IPS-18c (cell line): ENCODE results near the gene COL20A1.

Experiments
- H3K4me3 ChIP-seq: 2 replicates; pipeline ENCODE4 v1.7.0; 2013; ENCODE audit warnings: low read depth, mild to moderate bottlenecking, low read length, moderate library complexity; ENCODE audit not compliant: insufficient read depth
- H3K9me3 ChIP-seq: one replicate; pipeline ENCODE4 v1.6.1; 2013; ENCODE audit warnings: mild to moderate bottlenecking, low read length, moderate library complexity; ENCODE audit not compliant: control insufficient read depth, insufficient read depth

The COL20A1 gene

DNA sequence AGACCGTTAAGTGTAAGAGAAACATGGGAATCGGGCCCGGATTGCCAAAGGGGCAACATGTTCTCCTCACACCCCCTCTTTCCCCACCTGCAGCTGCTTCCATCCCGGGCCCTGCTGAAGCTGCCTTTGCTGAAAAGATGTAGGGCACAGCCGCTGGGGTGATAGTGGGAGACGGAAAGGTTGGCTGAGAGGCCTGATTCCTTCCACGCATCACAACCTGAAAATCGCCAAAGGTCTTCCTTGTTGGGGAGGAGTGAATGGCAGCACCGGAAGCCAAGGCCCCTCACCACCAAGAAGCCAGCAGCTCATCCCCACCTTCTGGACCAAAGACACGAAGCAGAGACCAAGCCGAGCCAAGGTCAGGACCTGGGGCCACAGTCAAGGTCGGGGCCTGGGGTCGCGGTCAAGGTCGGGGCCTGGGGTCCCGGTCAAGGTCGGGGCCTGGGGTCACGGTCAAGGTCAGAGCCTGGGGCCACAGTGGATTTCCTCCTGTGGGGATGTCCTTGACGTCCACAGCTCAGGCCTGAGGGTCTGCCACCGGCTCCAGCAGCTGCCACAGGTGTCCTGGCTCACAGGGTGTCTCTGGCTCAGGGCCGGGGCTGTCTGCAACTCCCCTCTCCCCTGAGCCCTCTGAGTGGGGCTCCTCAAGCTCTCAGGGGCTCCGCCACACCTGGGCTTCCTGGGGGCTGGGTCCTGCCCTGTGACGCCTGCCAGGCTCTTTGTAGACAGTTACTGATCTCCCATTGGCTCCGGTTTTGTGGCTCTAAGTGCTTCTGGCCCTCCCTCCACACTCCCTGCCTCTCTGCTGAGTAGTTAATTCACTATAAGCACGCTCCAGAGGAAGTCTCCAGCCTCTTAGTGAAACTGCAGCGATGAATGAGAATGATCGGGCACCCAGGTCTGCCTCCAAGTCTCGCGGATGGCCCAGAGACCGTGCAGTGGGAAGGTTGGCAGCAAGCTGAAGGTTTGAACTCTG lies 73.7 kb downstream of the COL20A1 start:
- Histone ChIP-seq H3K4me3 (no peak overlapping the region), H3K9me3 (no peaks in the 10 kb centered on the region)

DNA sequence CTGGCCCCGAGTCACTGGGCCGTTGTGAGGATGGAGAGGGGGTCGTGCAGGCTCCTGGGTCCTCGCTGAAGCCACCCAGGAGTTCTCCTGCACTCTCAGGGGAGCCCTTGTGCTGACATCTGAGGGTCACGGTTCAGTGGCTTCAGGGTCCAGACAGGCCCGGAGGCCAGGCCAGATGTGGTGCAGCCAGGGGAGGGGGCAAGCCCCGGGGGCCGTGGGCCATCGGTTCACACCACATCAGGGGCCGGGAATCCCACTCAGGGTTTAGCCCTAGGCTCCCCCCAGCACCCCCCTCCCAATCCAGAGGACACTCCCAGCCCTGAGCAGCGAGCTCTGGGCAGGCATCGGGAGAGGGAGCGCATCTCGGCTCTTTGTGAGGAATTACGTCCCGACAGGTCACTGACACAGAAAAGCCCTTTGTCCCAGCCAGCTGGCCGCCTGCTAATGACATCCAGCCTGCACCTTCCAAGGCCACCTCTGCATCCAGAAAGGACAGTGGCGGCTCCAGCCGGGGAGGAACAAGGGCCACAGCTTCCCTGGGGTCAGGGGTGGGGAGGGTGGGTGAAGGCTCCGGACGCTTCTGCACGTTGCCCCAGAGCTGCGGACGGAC lies 74.6 kb downstream of the COL20A1 start:
- Histone ChIP-seq H3K9me3 (no peaks in the 10 kb centered on the region), H3K4me3 (no peak overlapping the region)

DNA sequence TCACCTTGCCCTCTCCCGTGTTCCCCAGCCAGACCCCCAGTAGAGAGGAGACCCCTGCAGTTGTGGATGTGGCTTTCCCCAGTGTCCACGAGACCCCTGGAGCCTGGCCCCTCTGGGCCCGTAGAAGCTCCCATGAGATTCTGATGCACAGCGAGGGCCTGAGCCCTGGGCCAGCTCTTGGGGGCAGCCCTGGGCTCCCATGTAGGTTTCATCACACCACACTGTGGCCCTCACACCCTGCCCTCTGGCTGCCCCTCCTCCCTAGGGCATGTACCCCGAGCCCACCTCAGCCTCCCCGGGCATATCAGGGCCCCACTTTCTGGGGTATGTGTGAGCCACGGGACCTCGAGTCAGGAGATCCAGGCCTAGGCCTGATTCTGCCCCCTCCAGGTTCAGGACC lies 75.2 kb downstream of the COL20A1 start:
- no peak overlapping the region for H3K4me3 ChIP-seq
- H3K9me3 ChIP-seq: no peaks in the 10 kb centered on the region

DNA sequence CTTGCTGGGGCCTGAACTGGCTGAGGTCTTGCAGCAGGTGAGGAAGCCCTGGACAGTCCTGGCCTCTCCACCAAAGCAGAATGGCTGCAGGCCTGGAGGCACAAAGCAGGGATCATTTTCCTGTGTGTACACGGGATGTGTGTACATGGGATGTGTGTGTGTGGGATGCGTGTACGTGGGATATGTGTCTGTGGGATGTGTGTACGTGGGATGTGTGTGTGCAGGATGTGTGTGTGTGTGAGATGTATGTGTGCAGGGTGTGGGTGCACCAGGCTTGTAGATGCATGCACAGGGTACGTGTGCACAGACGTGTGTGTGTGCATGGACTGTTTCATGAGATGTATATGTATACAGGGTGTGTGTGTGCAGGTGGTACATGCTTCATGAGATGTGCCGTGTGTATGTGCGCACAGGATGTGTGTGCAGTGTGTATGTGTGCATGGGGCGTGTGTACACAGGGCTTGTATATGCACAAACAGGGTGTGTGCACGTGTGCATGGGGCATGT lies 76.1 kb downstream of the COL20A1 start:
- Histone ChIP-seq H3K9me3 (no peaks in the 10 kb centered on the region), H3K4me3 (no peak overlapping the region)

DNA sequence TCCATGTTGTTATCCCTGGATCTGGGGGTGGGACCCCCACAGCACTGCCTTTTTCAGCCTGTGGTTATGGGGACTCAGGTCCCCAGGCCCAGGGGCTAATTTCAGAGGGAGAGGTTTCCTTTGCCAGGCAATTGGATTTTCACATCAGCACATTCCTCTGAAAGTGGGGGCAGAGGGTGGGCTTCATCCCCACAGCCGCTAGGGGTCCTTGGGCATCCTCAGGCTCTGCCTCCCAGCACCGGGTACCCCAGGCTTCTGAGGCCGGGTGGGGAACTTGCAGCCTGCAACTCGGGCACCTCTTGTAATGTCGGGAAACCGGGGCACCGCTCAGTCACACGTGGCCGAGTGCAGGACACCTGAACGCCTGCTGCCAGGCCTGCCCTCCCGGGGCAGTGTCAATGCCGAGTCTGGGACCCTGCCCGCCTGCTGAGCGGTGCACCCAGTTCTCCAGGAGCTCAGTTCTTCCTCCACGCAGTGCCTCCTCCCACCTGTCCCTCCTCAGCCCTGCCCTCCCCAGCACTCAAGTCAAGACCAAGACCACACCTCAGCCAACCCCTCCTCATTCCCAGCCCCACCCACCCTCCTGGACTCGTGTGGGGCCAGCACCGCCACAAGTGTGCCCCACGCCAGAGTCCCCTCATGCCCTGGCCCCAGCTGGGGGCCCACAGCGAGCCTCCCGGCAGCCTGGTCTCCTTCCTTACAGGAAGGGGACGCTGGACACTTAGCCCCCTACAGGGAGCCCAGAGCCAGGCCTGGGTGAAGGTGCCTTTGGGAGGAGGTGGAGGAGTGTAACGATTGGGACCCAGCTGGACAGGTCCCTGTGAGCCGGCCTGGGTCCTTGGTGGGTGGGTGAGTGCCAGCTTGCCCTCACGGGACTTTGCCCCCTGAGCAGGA lies 77.0 kb downstream of the COL20A1 start:
- no peak overlapping the region; the same call in 1 of the 2 replicates for H3K4me3 ChIP-seq
- H3K9me3 ChIP-seq: no peaks in the 10 kb centered on the region

DNA sequence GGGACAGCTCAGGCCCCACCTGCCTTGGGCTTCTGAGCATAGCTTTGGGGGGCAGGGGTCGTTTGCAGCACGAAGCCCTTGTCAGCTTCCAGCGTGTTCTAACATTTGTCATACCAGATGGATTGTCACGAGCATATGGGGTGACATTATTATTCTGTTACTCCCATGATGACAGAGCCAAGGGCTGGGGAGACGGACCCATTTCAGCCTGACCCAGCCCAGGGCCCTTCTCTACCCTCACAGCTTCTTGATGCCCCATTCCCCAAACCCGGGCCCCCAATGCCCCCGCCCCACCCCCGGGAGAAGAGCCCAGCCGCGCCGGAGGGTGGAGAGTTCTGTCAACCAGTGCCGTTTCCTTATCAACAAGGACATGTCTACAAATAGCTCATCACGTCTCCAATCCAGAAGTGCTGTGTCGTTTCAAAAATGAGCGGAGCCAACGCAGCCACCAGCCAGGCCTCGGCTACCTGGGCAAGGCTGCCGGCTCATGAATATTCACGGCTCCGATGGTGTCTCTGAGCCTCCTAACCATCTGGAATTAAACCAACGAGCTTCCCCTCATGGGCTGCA lies 77.7 kb downstream of the COL20A1 start:
- no peaks in the 10 kb centered on the region for H3K9me3 ChIP-seq
- no peak overlapping the region for H3K4me3 ChIP-seq

DNA sequence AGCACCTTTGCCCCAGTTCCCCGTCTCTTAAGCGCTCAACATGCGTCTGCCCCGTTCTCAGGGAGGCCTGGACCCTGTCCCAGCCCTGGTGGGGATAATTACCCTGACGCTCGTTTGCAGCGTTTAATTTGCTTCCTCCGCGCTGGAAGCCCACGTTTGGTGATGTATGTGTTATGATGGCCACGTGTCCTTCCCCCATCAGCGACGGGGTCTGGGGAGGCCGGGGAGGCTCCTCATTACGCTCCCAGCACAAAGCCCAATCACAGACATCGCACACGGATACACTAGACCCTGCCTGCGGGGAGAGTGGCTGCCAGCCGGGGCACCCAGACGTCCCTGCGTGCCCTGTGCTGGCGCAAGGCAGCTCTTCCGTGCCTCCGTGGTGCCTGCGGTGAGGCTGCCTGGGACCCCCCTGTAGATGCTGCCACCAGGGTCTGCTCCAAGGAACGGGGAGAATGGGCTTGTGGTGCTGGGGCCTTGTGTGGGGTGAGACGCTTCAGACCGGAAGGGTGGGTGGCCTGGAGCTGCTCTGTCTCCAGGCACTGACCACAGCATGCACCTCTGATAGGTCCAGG lies 78.4 kb downstream of the COL20A1 start:
- H3K9me3 ChIP-seq: no peaks in the 10 kb centered on the region
- H3K4me3 ChIP-seq: no peak overlapping the region

DNA sequence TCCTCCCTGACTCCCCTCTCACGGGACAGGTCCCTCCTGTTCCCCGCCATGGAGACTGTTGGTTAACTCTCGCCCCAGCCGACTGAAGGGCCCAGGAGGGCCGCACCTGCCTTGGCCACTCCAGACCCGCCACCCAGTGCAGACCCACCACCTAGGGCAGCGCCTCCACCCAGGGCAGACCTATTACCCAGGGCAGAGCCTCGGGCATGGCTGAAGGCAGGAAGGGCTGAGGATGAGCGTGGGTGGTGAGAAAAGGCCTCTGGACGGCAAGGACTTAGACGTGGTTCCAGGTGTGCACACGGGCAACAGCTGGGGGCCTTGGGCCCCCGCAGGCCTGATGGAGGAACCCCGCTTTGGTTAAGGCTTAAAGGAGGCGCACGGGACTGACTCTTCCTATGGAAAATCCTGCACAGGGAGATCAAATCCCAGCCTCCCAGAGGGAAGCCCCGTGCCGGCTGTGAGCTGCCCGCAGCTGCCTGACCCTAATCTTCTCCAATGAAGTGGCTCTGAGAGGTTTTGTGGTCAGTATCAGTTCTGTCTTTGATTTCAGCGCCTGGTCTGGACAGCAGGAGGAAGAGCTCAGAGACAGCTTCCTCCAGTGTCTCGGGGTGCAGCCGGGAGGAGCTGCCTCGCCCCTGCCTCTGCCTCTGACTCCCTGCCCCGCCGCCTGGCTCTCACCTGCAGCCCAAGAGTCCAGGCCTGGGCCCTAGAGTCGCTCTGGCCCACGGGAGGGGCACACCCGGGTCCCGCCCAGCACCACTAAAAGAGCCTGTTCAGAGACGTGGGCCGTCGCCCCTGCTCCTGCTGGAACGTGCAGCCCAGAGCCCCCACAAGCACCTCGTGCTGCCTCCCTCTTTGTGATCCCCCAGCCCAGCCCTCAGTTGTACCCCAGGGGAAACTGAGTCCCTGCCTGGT lies 80.2 kb downstream of the COL20A1 start:
- Histone ChIP-seq H3K9me3 (no peaks in the 10 kb centered on the region), H3K4me3 (no peak overlapping the region)

DNA sequence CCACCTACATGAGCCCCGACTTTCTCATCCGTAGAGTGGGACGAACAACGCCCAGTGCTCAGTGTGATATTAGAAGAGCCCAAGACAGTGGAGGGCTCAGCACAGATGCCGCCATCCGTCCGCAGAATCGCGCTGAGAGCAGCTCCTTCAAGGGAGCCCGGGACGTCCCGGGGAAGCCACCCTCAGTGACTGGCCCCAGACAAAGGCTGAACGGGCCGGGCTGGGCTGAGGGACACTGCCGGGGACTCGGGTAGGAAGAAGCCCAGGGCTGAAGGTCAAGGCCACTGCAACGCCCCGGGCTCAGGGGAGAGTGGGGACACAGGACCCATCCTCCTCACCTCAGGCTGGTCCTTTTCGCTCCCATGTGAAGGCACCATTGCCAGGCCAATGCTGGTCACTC lies 81.0 kb downstream of the COL20A1 start:
- no peaks in the 10 kb centered on the region for H3K9me3 ChIP-seq
- no peak overlapping the region for H3K4me3 ChIP-seq

DNA sequence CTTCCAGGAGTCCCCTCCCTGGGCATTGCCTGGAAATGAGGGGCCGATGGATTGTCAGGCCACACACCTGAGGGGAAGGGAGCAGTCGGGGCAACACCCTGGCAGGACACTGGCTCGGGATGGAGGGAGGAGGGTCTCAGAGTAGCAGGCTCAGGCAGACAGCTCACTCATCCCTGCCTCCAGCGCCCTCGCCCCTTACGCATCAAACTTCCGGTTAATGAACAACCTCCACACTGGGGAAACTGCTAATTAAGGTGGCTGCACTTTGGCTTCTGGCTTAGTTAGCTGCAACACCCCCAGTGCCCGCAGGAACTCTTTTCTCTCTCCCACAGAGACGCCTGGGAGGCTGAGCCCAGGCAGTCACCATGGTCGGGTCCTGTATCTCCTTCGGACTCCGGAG lies 81.5 kb downstream of the COL20A1 start:
- H3K9me3 ChIP-seq: no peaks in the 10 kb centered on the region
- no peak overlapping the region for H3K4me3 ChIP-seq

DNA sequence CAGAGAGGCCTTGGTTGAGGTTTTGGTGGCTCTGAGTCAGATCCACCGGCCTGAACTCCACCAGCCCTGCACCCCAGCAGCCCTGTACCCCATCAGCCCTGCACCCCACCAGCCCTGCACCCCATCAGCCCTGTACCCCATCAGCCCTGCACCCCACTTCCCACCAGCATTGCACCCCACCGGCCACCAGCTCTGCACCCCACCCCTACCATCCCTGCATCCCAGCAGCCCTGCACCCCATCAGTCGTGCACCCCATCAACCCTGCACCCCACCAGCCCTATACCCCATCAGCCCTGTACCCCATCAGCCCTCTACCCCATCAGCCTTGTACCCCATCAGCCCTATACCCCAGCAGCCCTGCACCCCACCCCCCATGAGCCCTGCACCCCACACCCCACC lies 82.5 kb downstream of the COL20A1 start:
- Histone ChIP-seq H3K4me3 (no peak overlapping the region), H3K9me3 (no peaks in the 10 kb centered on the region)

DNA sequence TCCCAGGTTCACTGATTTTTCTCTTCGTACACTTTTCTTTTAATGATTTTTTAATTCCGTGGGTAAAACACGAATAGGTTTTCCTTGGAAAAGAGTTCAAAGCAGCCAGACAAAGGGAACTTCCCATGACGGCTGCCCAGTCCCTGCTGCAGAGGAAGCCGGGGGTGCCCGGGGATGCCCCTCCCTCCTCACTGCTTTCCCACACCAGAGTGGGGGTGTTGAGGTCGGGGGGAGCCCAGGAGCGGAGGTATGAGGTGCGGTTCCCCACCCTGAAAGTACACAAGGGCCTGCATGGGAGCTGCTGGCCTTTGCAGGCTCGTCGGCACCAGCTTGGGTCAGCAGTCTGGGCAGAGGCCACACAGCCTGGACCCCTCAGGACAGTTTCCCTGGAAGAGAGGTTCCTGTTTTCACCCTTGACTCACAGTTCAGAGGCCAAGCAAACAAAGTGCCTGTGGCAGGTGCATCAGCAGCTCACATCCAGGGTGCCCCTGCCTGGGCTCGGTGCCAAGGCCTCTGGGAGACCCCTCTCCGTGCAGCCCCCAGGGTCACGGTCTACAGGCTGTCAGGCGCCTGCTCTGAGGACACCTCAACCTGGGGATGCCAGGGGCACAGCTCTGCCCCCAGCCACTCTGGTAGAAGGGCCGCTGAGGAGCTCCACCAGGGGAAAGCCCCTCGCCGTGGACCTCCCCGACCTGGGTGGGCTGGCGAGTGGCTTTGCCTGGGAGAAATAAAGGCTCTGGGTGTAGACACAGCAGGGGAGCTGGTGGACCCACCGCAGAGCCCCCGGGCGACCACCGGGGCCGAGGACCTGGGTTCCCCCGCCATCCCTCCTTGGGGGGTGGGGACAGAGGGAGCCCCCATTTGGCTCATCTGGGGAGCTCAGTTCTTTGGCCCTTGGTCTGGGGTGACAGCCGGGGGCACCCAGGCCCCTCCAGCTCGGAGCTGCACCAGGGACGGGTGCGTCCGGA lies 83.6 kb downstream of the COL20A1 start:
- H3K9me3 ChIP-seq: no peaks in the 10 kb centered on the region
- no peak overlapping the region for H3K4me3 ChIP-seq

DNA sequence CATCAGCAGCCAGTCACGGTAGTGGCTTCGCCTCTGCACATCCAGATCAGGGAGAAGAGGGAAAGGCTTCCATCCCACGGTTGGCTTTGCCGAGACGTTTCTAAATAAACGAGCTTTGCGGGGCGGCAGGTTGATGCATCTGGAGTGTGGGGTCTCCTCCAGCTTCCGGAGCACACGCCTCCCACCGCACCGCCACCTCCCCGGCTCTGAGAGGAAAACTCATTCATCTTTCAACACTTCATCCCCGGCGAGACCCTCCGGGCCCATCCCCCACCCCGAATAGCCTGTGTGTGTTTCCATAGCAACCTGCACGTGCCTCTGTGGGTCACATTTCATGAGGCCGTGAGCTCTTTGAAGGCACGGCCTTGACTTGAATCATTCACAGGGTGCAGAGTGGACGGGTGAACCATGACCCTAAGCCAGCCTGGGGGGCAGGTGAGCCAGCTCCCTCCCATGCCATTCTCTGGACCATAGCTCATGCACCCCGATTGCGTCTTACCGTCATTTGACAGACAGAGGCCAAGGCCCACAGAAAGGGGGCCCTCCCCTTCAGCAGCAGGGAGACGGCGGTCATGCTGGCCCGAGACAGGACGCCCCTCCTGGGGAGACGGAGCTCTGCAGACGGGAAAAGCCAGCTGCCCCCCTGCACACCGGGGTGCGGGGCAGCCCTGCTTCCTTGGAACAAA lies 84.4 kb downstream of the COL20A1 start:
- no peaks in the 10 kb centered on the region for H3K9me3 ChIP-seq
- H3K4me3 ChIP-seq: no peak overlapping the region

DNA sequence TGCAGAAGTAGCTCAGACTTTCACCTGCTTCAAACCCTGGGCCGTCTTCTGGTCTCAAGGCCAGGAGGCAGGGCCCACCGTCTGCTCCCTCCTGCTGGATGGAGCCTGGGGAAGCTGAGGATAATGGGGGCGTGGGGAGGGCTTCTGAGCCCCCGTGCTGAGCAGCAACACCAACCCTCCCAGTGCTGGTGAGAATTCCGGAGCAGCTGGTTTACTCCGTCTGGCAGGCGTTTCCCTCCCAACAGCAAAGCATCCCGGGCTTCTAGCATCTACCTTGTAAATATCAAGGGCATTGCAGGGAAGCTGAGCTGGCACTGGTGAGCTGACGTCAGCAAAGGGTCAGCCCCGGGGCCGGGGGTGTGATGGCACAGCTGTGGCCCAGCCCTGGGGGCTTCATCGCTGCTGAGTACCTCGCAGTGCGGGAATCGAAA lies 85.0 kb downstream of the COL20A1 start:
- Histone ChIP-seq H3K4me3 (no peak overlapping the region), H3K9me3 (no peaks in the 10 kb centered on the region)
